HCT116 (cell line): ENCODE data around the gene ARHGAP21. TPM values are rescaled to one million over a fixed set of nuclear protein-coding genes. Genes with fewer than 3 reads are reported as not detected.
A peak's percentile ranks its signal among the peaks of the same experiment; 100 is the strongest.
"Not testable (repeated sequence)": the region's sequence is repeated elsewhere in the genome, so short reads cannot be mapped to it uniquely, and the experiment has no call there.

ENCODE experiments used
- ATAC-seq: fragments of 200-7000 bp; cut with Tn5 transposase; 2 replicates; pipeline ENCODE4 v1.9.1; 2020; ENCODE audit warnings: mild to moderate bottlenecking, moderate library complexity
- BruUV-seq: library from RNA; stranded (reverse); fragments of 400-500 nt; replicated peaks from 2 replicates; lab custom pipeline; 2021; lab: Mats Ljungman, UMichigan
- CTCF ChIA-PET: fragments of 300-600 bp; sonication (Branson Sonifier 250); formaldehyde crosslinking; loops from one replicate; lab custom pipeline; 2021; ENCODE audit warnings: antibody characterized with exemption; lab: Charles Lee
- POLR2A ChIA-PET: fragments of 300-600, 350-600 bp; sonication (Branson Sonifier 250); formaldehyde crosslinking; loops from one replicate; lab custom pipeline; 2021; ENCODE audit warnings: antibody characterized with exemption; lab: Charles Lee
- RAD21 ChIA-PET, 2 experiments: fragments of 300-600 bp; sonication (Branson Sonifier 250); formaldehyde crosslinking; loops; one replicate each; lab custom pipeline; 2023; ENCODE audit warnings: low total read pairs in 2 of 2; ENCODE audit not compliant: uncharacterized antibody in 2 of 2, unreplicated experiment in 2 of 2, low non-redundant PET in 1 of 2; lab: Charles Lee
- DNase-seq: peaks from one replicate; pipeline ENCODE4 v3.0.0-alpha.2; 2010; ENCODE audit warnings: low read depth, low spot score
- H2AFZ ChIP-seq: fragments of 200-600 bp; shearing (Covaris generic), sonication (generic); 2 replicates; pipeline ENCODE4 v1.6.1; 2017; ENCODE audit warnings: low read depth, mixed run types, mixed read lengths, antibody characterized with exemption, low read length; ENCODE audit not compliant: poor library complexity, severe bottlenecking
- H3K27ac ChIP-seq: 2 replicates; pipeline ENCODE4 v1.5.1; 2012; ENCODE audit warnings: low read depth, low read length
- H3K27me3 ChIP-seq: fragments of 200-600 bp; sonication (generic); 2 replicates; pipeline ENCODE4 v1.6.1; 2016; ENCODE audit warnings: mixed run types, low read length, mixed read lengths; ENCODE audit not compliant: insufficient read depth
- H3K36me3 ChIP-seq, 2 experiments: fragments of 200-500 bp in 1 of 2; fragments of 200-600 bp in 1 of 2; sonication (Bioruptor generic) in 1 of 2; sonication (generic) in 1 of 2; 2 replicates each; pipeline versions ENCODE4 v1.5.1 to v1.6.1; 2014 to 2016; ENCODE audit warnings: low read length in 2 of 2, inconsistent platforms in 1 of 2, mixed read lengths in 1 of 2, mixed run types in 1 of 2; ENCODE audit not compliant: insufficient read depth in 2 of 2, control insufficient read depth in 1 of 2
- H3K4me1 ChIP-seq, 2 experiments: fragments of 200-600 bp in 1 of 2; sonication (generic) in 1 of 2; 2 replicates each; pipeline versions ENCODE4 v1.5.1 to v1.6.1; 2012 to 2017; ENCODE audit warnings: low read length in 2 of 2, inconsistent platforms in 1 of 2, mild to moderate bottlenecking in 1 of 2, mixed read lengths in 1 of 2, mixed run types in 1 of 2, moderate library complexity in 1 of 2; ENCODE audit not compliant: insufficient read depth in 2 of 2, control insufficient read depth in 1 of 2
- H3K4me2 ChIP-seq: fragments of 200-600 bp; sonication (generic); 2 replicates; pipeline ENCODE4 v1.6.1; 2017; ENCODE audit warnings: mixed run types, low read length, mixed read lengths
- H3K4me3 ChIP-seq, 2 experiments: fragments of 200-600 bp in 1 of 2; sonication (generic) in 1 of 2; replicated peaks in 1 of 2; 2 replicates each; pipeline ENCODE4 v1.5.1; 2011 to 2016; ENCODE audit warnings: low read length in 2 of 2, control low read depth in 1 of 2, low read depth in 1 of 2, mild to moderate bottlenecking in 1 of 2, mixed read lengths in 1 of 2, mixed run types in 1 of 2
- H3K79me2 ChIP-seq: fragments of 200-600 bp; sonication (generic); 2 replicates; pipeline ENCODE4 v1.6.1; 2017; ENCODE audit warnings: mild to moderate bottlenecking, mixed run types, low read length, moderate library complexity, mixed read lengths; ENCODE audit not compliant: insufficient read depth
- H3K9ac ChIP-seq: fragments of 200-600 bp; sonication (generic); 2 replicates; pipeline ENCODE4 v1.6.1; 2016; ENCODE audit warnings: low read length, mixed read lengths
- H3K9me2 ChIP-seq: fragments of 200-600 bp; sonication (generic), shearing (Covaris generic); 2 replicates; pipeline ENCODE4 v1.6.1; 2017; ENCODE audit warnings: mixed run types, mild to moderate bottlenecking, moderate library complexity; ENCODE audit not compliant: insufficient read depth
- H3K9me3 ChIP-seq, 2 experiments: fragments of 200-500 bp in 1 of 2; fragments of 200-600 bp in 1 of 2; sonication (Bioruptor generic) in 1 of 2; sonication (generic) in 1 of 2; 2 replicates each; pipeline ENCODE4 v1.6.1; 2014 to 2017; ENCODE audit warnings: low read length in 2 of 2, mixed read lengths in 2 of 2, inconsistent platforms in 1 of 2, low read depth in 1 of 2, mild to moderate bottlenecking in 1 of 2, mixed run types in 1 of 2, moderate library complexity in 1 of 2; ENCODE audit not compliant: control insufficient read depth in 1 of 2, insufficient read depth in 1 of 2
- H4K20me1 ChIP-seq: fragments of 200-600 bp; sonication (generic), shearing (Covaris generic); 2 replicates; pipeline ENCODE4 v1.6.1; 2017; ENCODE audit warnings: mixed run types, mild to moderate bottlenecking, moderate library complexity; ENCODE audit not compliant: insufficient read depth
- intact Hi-C: fragments of 100-400 bp; cut with micrococcal nuclease; formaldehyde crosslinking; loops from 2 replicates; pipeline ENCODE4 v1.10.0; 2022
- total RNA-seq: library from RNA; stranded (reverse); gene quantifications from one replicate; pipeline ENCODE4 v1.2.1, GENCODE V29; 2021; ENCODE audit not compliant: unreplicated experiment

The ARHGAP21 gene
- total RNA-seq, 1 experiment from 2014 or later = 47.7 TPM

DNA sequence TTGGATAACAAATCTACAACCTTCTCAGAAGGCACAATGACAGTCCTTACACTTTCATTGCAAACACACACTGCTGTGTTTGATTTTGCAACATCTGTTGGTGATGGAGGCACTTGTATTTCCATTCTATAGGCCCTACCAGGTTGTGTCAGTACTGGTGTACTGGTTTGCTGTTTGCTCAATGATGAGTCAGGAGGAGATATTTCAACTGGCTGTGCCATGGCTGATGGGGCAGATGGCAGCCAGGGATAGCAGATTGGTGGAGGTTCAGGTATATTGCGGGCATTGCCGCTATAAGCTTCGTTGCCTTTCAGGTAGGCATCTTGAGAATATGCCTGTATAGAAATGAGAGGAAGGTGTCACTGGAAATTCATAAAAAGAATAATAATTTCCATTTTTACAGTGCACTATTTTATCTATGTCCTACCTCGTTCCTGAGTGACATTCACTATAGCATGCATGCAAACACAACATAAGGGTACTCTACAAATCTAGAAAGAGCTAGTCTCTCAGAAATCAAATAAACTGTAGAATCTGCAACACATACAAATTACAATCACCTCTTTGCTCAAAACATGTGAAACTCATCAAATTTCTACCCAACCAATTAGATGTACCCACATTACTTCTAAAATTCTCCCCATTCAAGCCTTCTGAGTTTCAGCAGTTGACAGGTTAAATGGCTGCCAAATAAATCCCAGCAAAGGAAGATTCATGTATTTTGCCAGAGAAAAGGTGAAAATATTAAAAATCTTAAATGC is 102.5 kb downstream of the ARHGAP21 start:
- ATAC-seq, POLR2A ChIA-PET, H3K36me3 ChIP-seq, intact Hi-C loops, DNase-seq, H3K27ac ChIP-seq, RAD21 ChIA-PET, CTCF ChIA-PET, H3K9me3 ChIP-seq, H3K4me3 ChIP-seq, H3K27me3 ChIP-seq, H3K79me2 ChIP-seq, BruUV-seq, H3K4me1 ChIP-seq, H4K20me1 ChIP-seq, H2AFZ ChIP-seq, H3K9ac ChIP-seq, H3K9me2 ChIP-seq, H3K4me2 ChIP-seq: not testable (repeated sequence)

DNA sequence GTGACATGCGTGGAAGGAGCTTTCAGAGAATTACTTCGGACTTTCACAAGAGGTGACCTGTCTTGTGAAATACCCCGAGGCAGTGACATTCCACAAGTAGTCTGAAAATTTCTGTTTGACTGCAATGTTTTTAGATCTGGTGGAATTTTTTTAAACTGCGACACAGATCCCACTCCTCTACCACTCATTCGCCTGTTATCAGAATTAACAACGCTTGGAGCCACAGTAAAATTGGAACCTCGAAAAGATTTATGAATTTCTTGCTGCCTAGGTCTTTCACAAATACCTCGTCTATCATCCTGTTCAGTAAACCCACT is 103.7 kb downstream of the ARHGAP21 start:
- H2AFZ ChIP-seq, H3K9ac ChIP-seq, H3K27me3 ChIP-seq, H3K27ac ChIP-seq, ATAC-seq, H3K4me2 ChIP-seq, intact Hi-C loops, POLR2A ChIA-PET, CTCF ChIA-PET, DNase-seq, H4K20me1 ChIP-seq, RAD21 ChIA-PET, H3K79me2 ChIP-seq, H3K36me3 ChIP-seq, H3K4me1 ChIP-seq, H3K9me3 ChIP-seq, H3K9me2 ChIP-seq, H3K4me3 ChIP-seq: not testable (repeated sequence)
- TSS peak; percentile 24 for BruUV-seq

DNA sequence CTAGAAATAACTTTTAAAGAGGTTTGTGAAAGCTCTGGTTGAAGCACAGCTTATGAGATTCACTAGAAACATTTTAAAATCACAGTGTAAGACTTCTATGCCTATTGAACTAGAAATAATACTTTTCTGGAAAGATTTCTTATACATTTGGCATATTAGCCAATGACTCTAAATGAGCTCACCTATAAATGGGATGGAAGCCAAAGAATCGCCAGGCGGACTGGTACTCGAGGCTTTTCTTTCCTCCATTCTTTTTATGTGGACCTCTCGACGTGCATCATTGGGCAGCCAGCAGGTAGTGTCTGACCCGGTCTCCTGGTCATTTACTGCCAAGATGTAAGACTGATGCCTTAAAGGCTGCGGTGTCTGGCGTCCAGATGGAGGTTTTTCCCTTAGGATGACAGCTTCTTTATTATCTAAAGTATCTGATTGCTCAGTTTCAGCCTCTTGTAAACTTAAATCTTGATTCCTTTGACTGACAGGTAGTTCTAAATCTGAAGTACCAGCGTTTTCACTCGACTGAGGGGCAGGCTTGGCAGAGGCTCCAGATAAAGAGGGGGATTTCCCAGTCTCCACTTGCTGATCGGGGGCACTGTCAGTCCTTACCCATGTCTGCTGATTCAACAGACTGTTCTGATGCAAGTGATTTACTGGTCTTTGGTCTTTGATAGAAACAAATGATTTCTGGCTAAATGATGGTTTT is 104.2 kb downstream of the ARHGAP21 start:
- ATAC-seq, H3K4me2 ChIP-seq, H3K27ac ChIP-seq, H4K20me1 ChIP-seq, BruUV-seq, H3K4me1 ChIP-seq, H3K4me3 ChIP-seq, H3K9me2 ChIP-seq, H2AFZ ChIP-seq, DNase-seq, CTCF ChIA-PET, H3K9me3 ChIP-seq, H3K9ac ChIP-seq, H3K27me3 ChIP-seq, intact Hi-C loops, POLR2A ChIA-PET, H3K79me2 ChIP-seq, H3K36me3 ChIP-seq: not testable (repeated sequence)
- RAD21 ChIA-PET = interaction anchor here in 1 of 2 experiments (0.7 kb wide), 1 partner anchor 429 kb away, joined by 3 read pairs; no protein-coding TSS in a partner anchor
